GM19099 (cell line): ENCODE measurements around the gene LEP.

Experiments
- POLR2A ChIP-seq: IDR thresholded peaks from 3 replicates; pipeline ENCODE4 v1.6.1; 2011; ENCODE audit warnings: low read depth; ENCODE audit not compliant: insufficient read length; ENCODE audit errors: extremely low read depth

Gene LEP

GRCh38 chr7:128274884-128275603 is 34.0 kb downstream of the LEP start:
- no peak for TF ChIP-seq POLR2A

DNA sequence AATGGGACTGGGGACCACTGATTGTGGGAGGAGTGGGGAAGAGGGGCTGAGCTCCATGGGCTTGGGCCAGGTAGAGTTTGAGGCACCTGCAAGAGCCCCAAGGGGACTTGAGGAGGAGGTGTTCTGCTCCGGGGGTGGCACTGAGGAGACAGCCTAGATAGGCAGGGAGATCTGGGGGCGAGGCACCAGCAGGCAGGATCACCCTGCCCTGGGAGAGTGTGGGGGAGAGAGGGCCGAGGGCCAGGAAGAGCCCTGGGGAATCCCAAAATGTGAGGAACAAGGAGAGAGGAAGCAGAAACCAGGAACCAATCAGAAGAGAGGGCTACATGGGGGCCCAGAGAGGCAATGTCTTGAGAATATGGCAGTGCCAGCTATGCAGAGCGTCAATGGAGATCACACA is 34.6 kb downstream of the LEP start:
- no peak for TF ChIP-seq POLR2A

DNA sequence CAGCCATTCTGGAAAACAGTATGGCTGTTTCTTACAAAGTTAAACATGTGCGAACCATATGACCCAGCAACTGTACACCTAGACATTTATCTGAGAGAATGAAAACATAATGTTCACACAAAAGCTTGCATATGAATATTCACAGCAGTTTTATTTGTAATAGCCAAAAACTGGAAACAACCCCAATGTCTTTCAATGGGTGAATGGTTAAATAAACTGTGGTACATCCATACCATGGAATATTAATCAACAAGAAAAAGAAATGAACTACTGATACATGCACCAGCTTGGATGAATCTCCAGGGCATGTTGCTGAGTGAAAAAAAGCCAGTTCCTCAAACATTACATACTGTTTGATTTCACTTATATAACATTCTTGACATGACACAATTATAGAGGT is 37.3 kb downstream of the LEP start:
- TF ChIP-seq POLR2A: no peak

GRCh38 chr7:128279124-128279713 is 38.1 kb downstream of the LEP start:
- no peak for TF ChIP-seq POLR2A

DNA sequence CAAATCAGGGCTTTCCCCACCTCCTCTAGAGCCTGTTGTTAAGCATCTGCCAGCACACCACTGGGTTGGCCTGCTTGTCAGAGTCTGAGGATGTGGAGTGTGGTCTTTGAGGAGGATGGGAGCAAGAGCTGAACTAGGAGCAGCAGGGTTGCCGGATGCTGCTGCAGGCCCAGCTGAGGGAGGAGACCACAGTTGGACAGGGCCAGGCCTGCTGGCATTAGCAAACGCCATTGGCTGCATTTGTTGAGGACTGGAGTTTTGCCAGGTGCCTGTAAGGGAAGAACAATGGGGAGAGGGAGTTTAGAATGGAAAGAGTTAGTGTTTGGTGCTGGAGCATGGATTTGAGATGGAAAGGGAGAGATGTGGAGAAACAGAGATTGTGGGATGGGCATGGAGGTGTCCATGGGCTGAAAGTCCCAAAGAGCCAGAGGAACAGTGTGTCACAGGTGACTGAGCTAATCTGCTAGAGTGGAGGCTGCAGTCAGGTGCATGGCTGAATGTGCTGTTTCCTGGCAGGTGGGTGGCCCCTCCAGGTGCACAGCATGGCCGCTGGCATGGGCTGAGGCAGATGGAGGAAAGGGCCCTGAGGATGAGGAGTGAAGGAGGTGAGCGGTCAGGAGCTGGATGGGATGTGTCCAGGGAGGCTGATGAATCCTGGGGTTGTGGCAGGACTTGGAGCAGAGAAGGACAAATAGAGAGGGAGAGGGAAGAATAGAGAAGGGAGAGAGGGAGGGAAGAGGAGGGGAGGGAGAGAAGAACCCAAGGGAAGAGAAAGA is 40.7 kb downstream of the LEP start:
- TF ChIP-seq POLR2A: no peak

- no peak for TF ChIP-seq POLR2A
Observed at GRCh38 chr7:128284102-128284501, 43.0 kb downstream of the LEP start.

- TF ChIP-seq POLR2A: no peak
Observed at GRCh38 chr7:128287556-128287955, 46.5 kb downstream of the LEP start.

- no peak for TF ChIP-seq POLR2A
Observed at GRCh38 chr7:128299109-128299607, 58.1 kb downstream of the LEP start.

- TF ChIP-seq POLR2A: no peak
Observed at GRCh38 chr7:128302139-128302538, 61.1 kb downstream of the LEP start.

- no peak for TF ChIP-seq POLR2A
Observed at GRCh38 chr7:128303133-128303532, 62.1 kb downstream of the LEP start.

GRCh38 chr7:128303643-128304042 is 62.6 kb downstream of the LEP start:
- no peak for TF ChIP-seq POLR2A

GRCh38 chr7:128304212-128304611 is 63.1 kb downstream of the LEP start:
- no peak for TF ChIP-seq POLR2A

GRCh38 chr7:128307061-128307460 is 66.0 kb downstream of the LEP start:
- TF ChIP-seq POLR2A: no peak
